Measurements from ENCODE around the gene PPP4C. TPM values are rescaled to one million over a fixed set of nuclear protein-coding genes. Genes with fewer than 3 reads are reported as not detected.

The PPP4C gene
- total RNA-seq, 1 experiment from 2014 or later, result 163 TPM

DNA sequence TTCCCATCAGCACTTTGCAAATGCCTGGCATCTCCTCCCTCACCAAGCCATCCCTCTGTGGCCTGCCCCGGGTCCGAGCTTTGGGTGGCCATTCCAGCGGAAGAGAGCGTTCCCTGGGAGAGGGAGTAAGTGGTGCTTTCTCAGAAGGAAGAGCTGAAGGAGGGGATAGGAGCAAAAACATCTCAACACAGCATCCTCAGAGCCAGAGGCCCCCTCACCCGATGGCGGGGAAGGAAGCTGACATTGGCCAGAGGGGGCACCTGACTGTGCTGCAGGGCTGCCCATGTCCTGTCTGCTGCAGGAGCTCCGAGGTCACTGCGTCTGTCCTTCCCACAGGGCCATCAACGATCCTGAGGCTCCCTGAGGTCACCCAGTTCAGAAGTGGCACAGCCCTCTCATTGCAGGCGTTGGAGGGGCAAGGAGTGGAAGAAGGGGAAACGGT is 44.3 kb upstream of the PPP4C start:
- WGBS (ENCODE audit: extremely low coverage, insufficient read length, low lambda C conversion rate), result no CpG with 5 or more reads among the region's 11 CpGs
- Mint-ChIP-seq H3K4me3 (peak overlapping the region; percentile 73 to 90), H3K27me3 (ENCODE audit: low read depth) (peaks cover 42% of the 10 kb centered on the region), H3K4me1 (peaks cover 27 to 42% of the 10 kb centered on the region in 2 experiments), H3K9me3 (no peaks in the 10 kb centered on the region; a peak in 1 of 5 replicates), H3K27ac (no peak overlapping the region), H3K36me3 (ENCODE audit: insufficient read depth in 1 of 3, low read depth in 3 of 3) (peaks cover 5 to 15% (median 10%) of the 10 kb centered on the region in 3 experiments; a peak in 5 of 7 replicates)
- Histone ChIP-seq H3K4me1 (ENCODE audit: insufficient read depth, low read length) (peaks cover 3% of the 10 kb centered on the region; the same call in 1 of the 2 replicates), H3K56ac (ENCODE audit: insufficient read length, low read depth, low read length) (no peak overlapping the region), H3K4me2 (ENCODE audit: insufficient read depth, insufficient read length, low read length) (peak overlapping the region; percentile 76), H3K23me2 (ENCODE audit: insufficient read length, low read depth, low read length, poor library complexity, severe bottlenecking) (peaks cover 20% of the 10 kb centered on the region), H3K79me2 (ENCODE audit: insufficient read depth, low read length) (no peaks in the 10 kb centered on the region; the same call in 1 of the 2 replicates), H4K20me1 (ENCODE audit: control insufficient read depth, insufficient read depth, insufficient read length) (no peaks in the 10 kb centered on the region), H3K27ac (ENCODE audit: insufficient read length, low read depth, low read length) (no peak overlapping the region), H2BK15ac (ENCODE audit: low read depth, low read length) (no peak overlapping the region), H3K79me1 (ENCODE audit: insufficient read depth, low read depth, low read length, poor library complexity, severe bottlenecking) (no peaks in the 10 kb centered on the region), H3K23ac (ENCODE audit: insufficient read length, low read depth, low read length) (no peak overlapping the region), H4K5ac (ENCODE audit: insufficient read length, low read depth, low read length) (no peak overlapping the region), H4K91ac (ENCODE audit: insufficient read length, low read depth, low read length) (no peak overlapping the region), H3K18ac (ENCODE audit: insufficient read length, low read depth, low read length) (no peak overlapping the region), H4K8ac (replicated peaks; ENCODE audit: insufficient read length, low read depth, low read length) (no peak overlapping the region), H2BK120ac (ENCODE audit: low read depth, low read length, poor library complexity, severe bottlenecking) (no peak overlapping the region), H2AFZ (ENCODE audit: low read length) (no peak overlapping the region), H3K9ac (ENCODE audit: extremely low read depth, insufficient read length, low read length) (no peak overlapping the region), H3K27me3 (ENCODE audit: insufficient read depth, low read length) (no peaks in the 10 kb centered on the region; the same call in 1 of the 2 replicates), H2AK5ac (ENCODE audit: insufficient read length, low read length) (no peak overlapping the region), H3T11ph (ENCODE audit: low read length) (no peak overlapping the region), H2BK5ac (ENCODE audit: insufficient read length, low read length) (no peak overlapping the region), H3K14ac (ENCODE audit: insufficient read depth, low read length) (no peak overlapping the region), H2BK12ac (ENCODE audit: insufficient read length, low read depth, low read length) (no peak overlapping the region), H3K4ac (ENCODE audit: low read depth, low read length) (no peak overlapping the region), H3K9me3 (ENCODE audit: control insufficient read depth, low read depth, low read length) (no peaks in the 10 kb centered on the region), H2BK20ac (ENCODE audit: low read depth, low read length, poor library complexity, severe bottlenecking) (no peak overlapping the region)
- peak; percentile 45 for DNase-seq
- TF ChIP-seq, protein P1, sequence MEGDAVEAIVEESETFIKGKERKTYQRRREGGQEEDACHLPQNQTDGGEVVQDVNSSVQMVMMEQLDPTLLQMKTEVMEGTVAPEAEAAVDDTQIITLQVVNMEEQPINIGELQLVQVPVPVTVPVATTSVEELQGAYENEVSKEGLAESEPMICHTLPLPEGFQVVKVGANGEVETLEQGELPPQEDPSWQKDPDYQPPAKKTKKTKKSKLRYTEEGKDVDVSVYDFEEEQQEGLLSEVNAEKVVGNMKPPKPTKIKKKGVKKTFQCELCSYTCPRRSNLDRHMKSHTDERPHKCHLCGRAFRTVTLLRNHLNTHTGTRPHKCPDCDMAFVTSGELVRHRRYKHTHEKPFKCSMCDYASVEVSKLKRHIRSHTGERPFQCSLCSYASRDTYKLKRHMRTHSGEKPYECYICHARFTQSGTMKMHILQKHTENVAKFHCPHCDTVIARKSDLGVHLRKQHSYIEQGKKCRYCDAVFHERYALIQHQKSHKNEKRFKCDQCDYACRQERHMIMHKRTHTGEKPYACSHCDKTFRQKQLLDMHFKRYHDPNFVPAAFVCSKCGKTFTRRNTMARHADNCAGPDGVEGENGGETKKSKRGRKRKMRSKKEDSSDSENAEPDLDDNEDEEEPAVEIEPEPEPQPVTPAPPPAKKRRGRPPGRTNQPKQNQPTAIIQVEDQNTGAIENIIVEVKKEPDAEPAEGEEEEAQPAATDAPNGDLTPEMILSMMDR (conservative IDR thresholded peaks at IDR 0.05), result no peak
